Ishikawa (cell line): Measurements from ENCODE around the gene GRIK2.

Experiments used
- CEBPB ChIP-seq: IDR thresholded peaks from 2 replicates; pipeline ENCODE4 v1.6.1; 2012
- EGR1 ChIP-seq: IDR thresholded peaks from 2 replicates; pipeline ENCODE4 v1.6.1; 2012
- EP300 ChIP-seq: IDR thresholded peaks from 2 replicates; pipeline ENCODE4 v1.6.1; 2012; ENCODE audit warnings: borderline replicate concordance
- FOXM1 ChIP-seq: IDR thresholded peaks from 2 replicates; pipeline ENCODE4 v1.6.1; 2012; ENCODE audit warnings: low read depth, borderline replicate concordance
- MAX ChIP-seq: IDR thresholded peaks from 2 replicates; pipeline ENCODE4 v1.6.1; 2012
- RAD21 ChIP-seq: IDR thresholded peaks from 2 replicates; pipeline ENCODE4 v1.6.1; 2012; ENCODE audit warnings: low read depth
- REST ChIP-seq: IDR thresholded peaks from 2 replicates; pipeline ENCODE4 v1.6.1; 2012; ENCODE audit warnings: low read depth, mild to moderate bottlenecking
- TAF1 ChIP-seq: IDR thresholded peaks from 2 replicates; pipeline ENCODE4 v1.6.1; 2012; ENCODE audit warnings: low read depth, mild to moderate bottlenecking
- TCF12 ChIP-seq: IDR thresholded peaks from 2 replicates; pipeline ENCODE4 v1.6.1; 2012; ENCODE audit warnings: low read depth
- TEAD4 ChIP-seq: IDR thresholded peaks from 2 replicates; pipeline ENCODE4 v1.6.1; 2012
- YY1 ChIP-seq: IDR thresholded peaks from 2 replicates; pipeline ENCODE4 v1.6.1; 2012; ENCODE audit warnings: low read depth
- ZBTB7A ChIP-seq: IDR thresholded peaks from 2 replicates; pipeline ENCODE4 v1.6.1; 2012; ENCODE audit warnings: low read depth

- no peak for TF ChIP-seq EGR1
- no peak for TF ChIP-seq EP300
- TF ChIP-seq MAX = no peak
- no peak for TF ChIP-seq YY1
- TF ChIP-seq RAD21 = no peak
- TF ChIP-seq TCF12 = no peak
- TF ChIP-seq CEBPB = no peak
- TF ChIP-seq FOXM1 = no peak
- no peak for TF ChIP-seq TEAD4
- TF ChIP-seq TAF1 = no peak
- TF ChIP-seq ZBTB7A = no peak
- no peak for TF ChIP-seq REST
Measured at GRCh38 chr6:101522254-101522653, 128.7 kb downstream of the GRIK2 start.
